Esophagus muscularis mucosa (tissue), 4 donors: Measurements from ENCODE around the gene FAM227B.

ENCODE experiments used
- CTCF ChIP-seq, 3 experiments: fragments of 200-600 bp in 2 of 3; fragments of 450-650 bp in 1 of 3; sonication (generic) in 2 of 3; IDR thresholded peaks; one replicate each; pipeline ENCODE4 v1.5.1; 2017 to 2019; ENCODE audit warnings: antibody characterized with exemption in 3 of 3, mild to moderate bottlenecking in 2 of 3, moderate library complexity in 1 of 3
- EP300 ChIP-seq: sonication (generic); formaldehyde crosslinking; IDR thresholded peaks from one replicate; pipeline ENCODE4 v1.6.1; 2017; ENCODE audit warnings: antibody characterized with exemption
- POLR2A ChIP-seq: fragments of 450-650 bp; IDR thresholded peaks from one replicate; pipeline ENCODE4 v1.6.1; 2017; ENCODE audit warnings: antibody characterized with exemption, moderate library complexity, mild to moderate bottlenecking, low read depth

DNA sequence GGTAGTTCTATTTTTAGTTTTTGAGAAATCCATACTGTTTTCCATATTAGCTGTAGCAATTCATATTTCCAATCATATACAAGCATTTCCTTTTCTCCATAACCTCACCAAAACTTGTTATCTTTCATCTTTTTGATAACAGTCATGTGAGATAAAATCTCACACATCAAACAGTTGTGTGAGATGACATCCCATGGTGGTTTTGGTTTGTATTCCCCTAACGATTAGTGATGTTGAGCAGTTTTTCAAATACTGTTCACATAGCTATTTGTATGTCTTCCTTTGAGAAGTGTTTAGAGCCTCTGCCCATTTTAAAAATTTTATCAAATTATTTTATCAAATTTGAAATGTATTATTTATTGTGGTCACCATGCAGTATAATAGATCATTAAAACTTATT lies 50.4 kb downstream of the FAM227B start:
- TF ChIP-seq CTCF (IDR thresholded peaks at IDR 0.05) (no peak), POLR2A (no peak), EP300 (no peak)
